ENCODE data around the gene ASCC3.

GRCh38 chr6:100575921-100576320 is 305.2 kb downstream of the ASCC3 start:
- TF ChIP-seq CTCF (IDR thresholded peaks at IDR 0.05) (no peak), EZH2 (IDR thresholded peaks at IDR 0.05; ENCODE audit: borderline replicate concordance, insufficient read depth, low read depth, low read length, poor library complexity, severe bottlenecking) (no peak)
